ENCODE measurements around the gene DDX20.
"Not testable (repeated sequence)": the region's sequence is repeated elsewhere in the genome, so short reads cannot be mapped to it uniquely, and the experiment has no call there.

DDX20 gene

GRCh38 chr1:111733183-111733991 is 22.3 kb upstream of the DDX20 start:
- no peak for DNase-seq (ENCODE audit: low read depth in 3 of 3)

GRCh38 chr1:111733992-111734341 is 21.7 kb upstream of the DDX20 start:
- DNase-seq (ENCODE audit: low read depth in 3 of 3), result no peak

- DNase-seq (ENCODE audit: low read depth in 3 of 3), result no peak
These were observed 21.3 kb upstream of the DDX20 start for GRCh38 chr1:111734426-111734825.

GRCh38 chr1:111734856-111735255 is 20.8 kb upstream of the DDX20 start:
- no peak for DNase-seq (ENCODE audit: low read depth in 3 of 3)

DNA sequence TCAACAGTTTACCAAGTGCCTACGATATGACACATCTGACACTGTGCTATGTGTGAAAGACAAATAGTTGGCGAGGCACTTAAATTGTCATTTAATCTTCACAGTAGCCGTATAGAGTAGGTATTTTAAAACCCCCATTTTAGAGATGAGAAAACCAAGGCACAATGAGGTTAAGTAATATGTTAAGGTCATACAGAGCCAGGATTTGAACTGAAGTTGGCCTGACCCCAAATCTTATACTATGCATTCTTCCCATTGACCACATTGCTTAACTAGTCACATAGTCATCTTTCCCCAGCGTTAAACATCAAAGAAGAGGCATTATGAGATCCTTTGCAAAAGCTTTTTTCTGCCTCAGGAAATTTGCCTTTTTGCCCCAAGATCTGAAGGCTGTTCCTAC is 20.4 kb upstream of the DDX20 start:
- DNase-seq (ENCODE audit: low read depth in 3 of 3), result no peak

GRCh38 chr1:111735858-111736544 is 19.7 kb upstream of the DDX20 start:
- no peak for DNase-seq (ENCODE audit: low read depth in 3 of 3)

DNA sequence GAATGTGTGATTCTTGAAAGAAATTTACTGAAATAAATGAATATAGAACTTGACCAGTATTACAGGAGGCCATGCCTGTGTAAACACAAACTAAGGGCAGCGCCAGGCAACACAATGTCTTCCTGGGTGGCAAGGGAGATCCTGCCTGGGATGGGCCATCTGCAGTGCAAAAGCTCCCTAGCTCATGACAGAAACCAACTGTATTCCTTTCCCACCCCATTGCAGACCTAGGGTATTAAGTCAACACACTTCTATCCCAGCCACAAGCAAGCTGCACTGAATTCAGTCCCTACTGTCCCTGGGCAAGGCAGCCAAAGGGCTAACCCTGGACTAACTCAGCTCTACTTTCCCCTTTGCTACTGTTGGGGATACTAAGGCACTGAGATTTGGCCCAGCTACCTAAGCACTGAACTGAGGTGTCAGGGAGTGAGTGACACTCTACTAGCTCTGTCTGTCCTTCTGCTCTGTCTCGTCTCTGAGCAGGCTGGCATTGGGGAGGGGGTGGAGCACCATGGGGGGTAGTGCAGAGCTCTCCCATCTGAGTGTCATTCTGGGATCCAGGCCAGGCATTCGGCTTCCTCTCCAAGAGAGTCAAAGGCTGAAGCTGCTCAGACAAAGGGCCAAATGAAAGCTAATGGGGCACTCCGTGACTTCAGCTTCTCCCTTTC is 19.0 kb upstream of the DDX20 start:
- no peak for DNase-seq (ENCODE audit: low read depth in 3 of 3)

DNA sequence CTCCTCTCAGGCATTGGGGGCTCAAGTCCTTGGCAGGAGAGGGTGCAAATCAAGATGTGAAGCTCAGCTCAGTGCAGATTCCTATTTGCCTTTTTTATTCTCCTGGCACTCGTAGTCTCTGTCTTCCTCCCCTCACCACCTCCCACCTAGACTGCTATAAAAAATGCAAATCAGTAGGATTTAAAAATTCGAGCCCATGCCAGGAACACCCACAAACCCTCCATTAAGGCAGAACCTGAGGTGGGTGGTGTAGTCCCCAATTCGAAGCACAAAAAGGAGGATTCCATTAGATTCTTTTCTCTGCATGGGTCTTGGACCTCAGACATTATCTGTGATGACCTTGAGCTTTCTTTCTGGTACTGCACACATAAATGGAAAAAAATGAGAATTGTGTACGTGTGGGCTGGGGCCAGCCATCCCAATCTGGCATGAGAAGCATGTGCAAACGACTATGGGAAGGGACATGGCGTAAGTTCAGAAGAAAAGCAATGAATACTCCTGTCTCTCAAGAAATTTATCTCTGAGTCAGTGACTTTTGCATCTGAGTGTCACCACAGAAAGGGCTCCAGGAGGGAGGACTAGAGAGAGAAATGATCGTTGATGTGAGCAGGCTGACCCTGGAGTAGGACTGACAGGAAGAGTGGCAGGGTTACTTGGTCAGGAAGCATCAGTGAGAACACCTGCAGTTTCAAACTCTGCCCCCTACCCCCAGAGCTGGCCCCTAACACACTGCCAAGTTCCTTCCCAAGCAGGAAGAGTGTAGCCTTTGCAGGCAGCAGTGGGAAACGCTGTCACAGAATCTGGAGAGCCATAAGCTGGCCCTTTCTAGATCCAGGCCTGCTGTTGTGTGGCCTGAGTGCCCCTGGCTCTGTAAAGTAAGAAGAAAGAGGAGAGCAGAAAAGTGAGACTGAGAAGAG is 18.2 kb upstream of the DDX20 start:
- DNase-seq (ENCODE audit: low read depth in 3 of 3), result no peak

- no peak for DNase-seq (ENCODE audit: low read depth in 3 of 3)
These were observed 17.6 kb upstream of the DDX20 start for GRCh38 chr1:111738133-111738435.

DNA sequence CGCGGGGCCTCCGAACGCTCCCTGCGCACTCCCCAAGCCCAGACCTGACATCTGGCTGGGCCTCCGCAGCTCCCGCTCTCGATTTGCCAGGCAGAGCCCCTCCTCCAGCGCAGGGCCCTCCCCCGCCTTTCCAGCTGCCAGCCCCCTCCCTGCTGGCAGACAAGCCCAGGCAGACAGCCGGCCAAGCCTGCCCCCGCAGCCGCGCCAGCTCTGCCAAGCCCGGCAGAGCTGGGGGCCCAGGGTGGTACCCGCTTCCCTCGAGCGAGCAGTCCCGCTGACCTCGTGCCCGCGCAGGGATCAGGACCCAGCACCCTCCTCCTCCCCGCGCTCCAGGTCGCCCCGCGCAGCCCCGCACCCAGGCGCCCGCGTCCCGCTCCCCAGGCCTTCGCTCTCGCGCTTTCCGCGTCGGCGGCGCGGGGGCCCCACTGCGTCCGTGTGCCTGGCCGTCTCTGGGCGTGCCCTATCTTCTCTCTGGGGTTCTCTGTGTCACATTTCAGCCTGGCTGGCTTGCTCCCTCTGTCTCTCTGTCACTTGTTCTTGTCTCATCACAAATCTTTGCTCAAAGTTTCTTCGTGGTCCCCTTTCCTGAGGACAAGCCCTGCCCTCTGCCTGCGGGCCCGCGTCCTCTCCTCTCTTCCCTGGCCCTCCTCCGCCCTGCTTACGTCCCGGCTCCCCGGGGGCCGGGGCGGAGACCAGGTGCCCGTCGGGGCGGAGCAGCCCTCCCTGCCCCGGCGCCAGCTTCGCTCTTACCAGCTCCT is 17.1 kb upstream of the DDX20 start:
- DNase-seq (ENCODE audit: low read depth in 3 of 3), result peak in 2 of 3 experiments; percentile 11 to 42

- DNase-seq (ENCODE audit: low read depth in 3 of 3), result peak; percentile 45 to 83 (median 63)
These were observed 16.3 kb upstream of the DDX20 start, which contains the start of gene INKA2 for GRCh38 chr1:111739194-111739924. INKA2 (minus strand) TSS chr1:111739395; CDS start chr1:111739242, 153 bp downstream.

- no peak for DNase-seq (ENCODE audit: low read depth in 3 of 3)
These were observed 15.6 kb upstream of the DDX20 start for GRCh38 chr1:111739925-111740765.

DNA sequence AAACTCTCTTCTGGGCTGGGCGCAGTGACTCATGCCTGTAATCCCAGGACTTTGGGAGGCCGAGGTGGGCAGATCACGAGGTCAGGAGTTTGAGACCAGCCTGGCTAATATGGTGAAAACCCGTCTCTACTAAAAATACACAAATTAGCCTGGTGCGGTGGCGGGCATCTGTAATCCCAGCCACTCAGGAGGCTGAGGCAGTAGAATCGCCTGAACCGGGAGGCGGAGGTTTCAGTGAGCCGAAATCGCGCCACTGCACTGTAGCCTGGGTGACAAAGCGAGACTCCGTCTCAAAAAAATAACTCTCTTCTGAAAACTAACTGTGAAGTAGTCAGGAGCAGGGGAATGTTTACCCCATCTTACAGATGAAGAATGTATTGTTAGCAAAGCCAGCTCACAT is 13.4 kb upstream of the DDX20 start:
- DNase-seq (ENCODE audit: low read depth in 3 of 3), result not testable (repeated sequence)

DNA sequence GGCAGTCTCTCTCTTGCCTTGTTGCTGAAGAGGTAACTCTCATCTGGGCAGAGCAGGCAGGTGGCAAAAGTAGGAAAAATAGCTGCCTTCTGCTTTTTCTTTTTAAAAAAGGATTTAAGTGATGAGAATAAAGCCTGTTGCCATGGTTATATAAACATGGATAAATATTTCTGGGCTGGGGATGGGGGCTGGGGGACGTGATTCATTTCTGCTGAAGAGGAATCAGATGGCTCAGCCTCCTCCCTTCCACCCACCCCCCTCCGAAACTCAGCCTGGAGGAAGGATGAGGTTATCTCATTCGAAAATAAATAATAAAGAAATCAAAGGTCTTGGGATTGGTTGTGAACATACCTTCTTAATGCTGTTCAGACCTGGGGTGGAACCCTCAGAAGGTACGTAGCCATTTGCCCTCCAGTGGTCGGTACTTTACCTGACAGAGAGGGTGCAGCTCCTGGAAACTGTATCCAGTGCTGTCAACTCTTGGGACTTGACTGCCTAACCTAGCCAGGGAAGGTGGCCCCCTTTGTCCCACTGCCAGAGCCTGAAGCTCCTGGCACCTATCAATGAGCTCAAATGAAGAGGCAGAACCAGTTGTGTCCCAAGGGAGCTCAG is 12.7 kb upstream of the DDX20 start:
- DNase-seq (ENCODE audit: low read depth in 3 of 3), result no peak

- no peak for DNase-seq (ENCODE audit: low read depth in 3 of 3)
These were observed 12.0 kb upstream of the DDX20 start for GRCh38 chr1:111743679-111744101.

DNA sequence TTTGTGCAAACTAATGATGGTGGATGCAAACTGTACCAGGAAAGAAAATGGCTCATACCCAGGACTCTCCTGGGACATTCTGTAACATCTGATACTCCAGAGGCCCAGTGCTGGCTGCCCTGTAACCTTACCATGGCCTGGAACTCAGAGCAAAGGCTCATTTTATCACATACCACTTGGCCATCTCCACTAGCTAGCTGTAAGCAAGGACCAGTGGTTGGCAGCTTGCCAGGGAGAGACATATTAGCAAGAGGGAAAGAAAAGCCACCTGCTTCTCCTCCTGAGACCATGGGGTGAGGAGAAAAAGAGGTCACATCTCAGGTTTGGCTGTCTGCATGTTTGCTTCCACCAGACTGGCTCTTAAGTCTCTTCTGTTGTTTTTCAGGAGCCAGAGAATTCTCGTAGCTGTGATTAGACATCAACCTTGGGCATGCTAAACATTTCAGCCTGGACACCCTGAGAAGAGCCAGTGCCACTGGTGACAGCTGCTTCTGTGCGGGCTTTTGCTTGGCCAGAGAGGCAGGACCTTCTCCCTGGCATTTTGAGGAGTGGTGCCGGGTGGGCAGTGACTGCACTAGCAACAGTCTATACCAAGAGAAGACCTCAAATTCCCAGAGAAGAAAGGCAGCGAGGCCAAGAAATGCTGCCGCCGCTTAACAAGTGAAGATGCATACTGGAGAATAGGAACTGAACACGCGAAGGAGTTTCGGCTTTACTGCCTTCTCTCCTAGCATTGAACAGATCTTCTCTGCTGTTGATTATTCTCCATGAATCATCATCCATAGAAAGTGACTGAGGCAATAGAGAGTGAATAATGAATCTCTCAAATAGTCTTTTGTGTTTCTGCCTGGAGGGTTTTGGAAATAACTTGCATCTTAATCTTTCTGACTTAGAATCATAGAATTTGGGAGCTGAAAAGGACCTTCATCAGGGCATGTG is 9.8 kb upstream of the DDX20 start:
- no peak for DNase-seq (ENCODE audit: low read depth in 3 of 3)

DNA sequence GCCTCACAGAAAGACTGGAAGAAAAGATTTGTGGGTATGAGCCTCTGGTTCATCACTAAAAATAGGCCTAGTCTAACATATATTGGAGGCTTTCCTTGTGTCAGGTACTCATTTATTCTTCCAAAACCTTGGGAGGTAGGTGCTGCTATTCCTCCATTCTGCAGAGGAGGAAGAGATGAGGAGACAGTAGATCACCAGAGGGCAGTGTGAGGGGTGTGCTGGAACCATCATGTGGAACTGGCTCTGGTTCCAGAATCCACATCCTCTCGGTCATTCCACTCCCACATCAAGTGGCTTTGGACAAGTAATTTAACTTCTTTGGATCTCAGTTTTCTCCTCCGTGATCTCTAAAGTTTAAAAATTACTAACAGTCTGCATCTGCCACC is 9.1 kb upstream of the DDX20 start:
- no peak for DNase-seq (ENCODE audit: low read depth in 3 of 3)

DNA sequence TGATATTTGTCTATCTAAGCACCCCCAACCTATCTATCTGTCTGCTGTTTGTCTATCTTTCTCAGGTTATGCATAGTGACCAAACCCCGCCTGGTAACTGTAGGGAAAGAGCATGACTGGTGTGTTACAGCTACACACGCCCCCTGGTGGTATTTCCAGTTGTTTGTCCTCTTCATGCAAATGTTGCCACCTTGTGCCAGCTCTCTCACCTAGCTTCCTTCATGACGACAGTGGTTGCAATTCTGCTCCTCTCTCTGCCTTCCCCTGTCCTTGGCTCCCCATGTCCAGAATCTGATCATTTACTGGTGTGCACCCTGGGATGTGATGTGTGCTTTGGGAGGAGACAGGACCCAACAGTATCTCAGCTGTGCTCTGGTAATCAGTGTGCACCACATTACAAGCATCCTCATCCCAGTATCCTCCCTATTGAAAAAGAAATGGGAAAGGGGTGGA is 8.4 kb upstream of the DDX20 start:
- peak; percentile 55 to 65 (median 60) for DNase-seq (ENCODE audit: low read depth in 3 of 3)

Measured in stimulated activated CD4-positive, alpha-beta T cell treated with anti-CD3 and anti-CD28 coated beads, TNF-alpha, amount 100 ng/mL, for 24 hours (primary cell).